NCI-H82 treated with DMSO at 0.1 percent for 48 hours (cell line): ENCODE data around the gene NPAS3.

Source experiments
- DNase-seq: peaks from one replicate; lab custom pipeline; 2025; ENCODE audit not compliant: unreplicated experiment; lab: John Stamatoyannopoulos, UW

NPAS3 gene

GRCh38 chr14:33846100-33846824 is 907.6 kb downstream of the NPAS3 start:
- no peak for DNase-seq

- DNase-seq: no peak
Measured at GRCh38 chr14:33847066-33847465, 908.4 kb downstream of the NPAS3 start.

DNA sequence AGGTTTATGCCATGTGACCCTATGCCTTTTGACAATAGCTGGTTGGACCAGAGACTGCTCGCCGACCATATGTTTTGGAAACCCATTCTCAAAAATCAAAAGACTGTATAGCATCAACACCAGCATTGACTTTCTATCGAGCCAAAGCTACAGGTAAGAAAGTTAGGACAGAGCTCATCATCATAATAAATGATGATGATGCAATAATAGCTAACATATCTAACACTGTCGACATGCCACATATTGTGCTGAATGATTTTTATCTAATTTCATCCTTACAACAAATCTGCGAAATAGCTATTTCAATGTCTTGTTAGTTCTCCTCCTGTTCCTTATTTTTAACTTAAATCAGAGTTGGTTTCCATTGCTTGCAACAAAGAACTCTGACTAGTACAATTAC is 909.3 kb downstream of the NPAS3 start:
- no peak for DNase-seq

GRCh38 chr14:33848706-33849454 is 910.2 kb downstream of the NPAS3 start:
- peak; percentile 68 for DNase-seq

DNA sequence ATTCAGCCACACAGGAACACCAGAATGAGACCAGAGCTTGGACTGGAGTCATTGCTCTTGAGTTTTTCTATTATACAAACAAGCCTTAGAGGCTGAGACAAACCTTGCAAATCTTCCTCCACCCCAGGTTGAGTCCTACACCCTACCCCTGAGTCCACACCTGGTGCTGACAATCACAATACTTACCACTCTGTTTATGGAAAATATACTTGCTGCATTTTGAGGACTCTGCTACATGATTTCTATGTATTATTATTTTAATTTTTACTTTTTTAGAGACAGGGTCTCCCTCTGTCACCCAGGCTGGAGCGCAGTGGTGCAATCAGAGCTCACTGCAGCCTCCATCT is 910.7 kb downstream of the NPAS3 start:
- DNase-seq: no peak

- no peak for DNase-seq
Measured at GRCh38 chr14:33850826-33851225, 912.1 kb downstream of the NPAS3 start.

DNA sequence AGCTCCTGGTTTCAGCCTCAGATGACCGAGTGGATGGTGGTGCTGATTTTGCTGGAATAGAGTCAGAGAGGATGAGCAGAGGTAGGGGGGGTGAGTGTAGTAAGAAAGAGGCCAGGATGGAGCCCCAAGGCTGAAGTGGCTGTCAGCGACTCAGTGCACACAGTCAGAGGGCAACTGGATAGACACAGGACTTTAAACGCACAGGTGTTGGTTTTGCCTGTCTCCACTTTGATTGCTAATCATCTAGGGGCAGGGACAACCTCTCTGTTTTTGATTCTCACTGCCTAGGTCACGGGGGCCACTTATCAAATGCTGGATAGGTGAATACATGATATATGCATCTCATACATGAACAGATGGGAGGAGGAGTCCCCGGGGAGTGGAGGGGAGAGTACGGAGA is 912.7 kb downstream of the NPAS3 start:
- no peak for DNase-seq

GRCh38 chr14:33851931-33852330 is 913.3 kb downstream of the NPAS3 start:
- DNase-seq: no peak
